GM12878 (cell line): Measurements from ENCODE around the gene CDKN2B.
A peak's percentile ranks its signal among the peaks of the same experiment; 100 is the strongest.

Experiments
- CTCF ChIP-seq, 3 experiments: IDR thresholded peaks in 2 of 3; conservative IDR thresholded peaks in 1 of 3; 2 replicates each; pipeline ENCODE4 v1.5.1; 2011; ENCODE audit warnings: low read depth in 3 of 3, low read length in 3 of 3, mild to moderate bottlenecking in 3 of 3, control low read depth in 2 of 3, moderate library complexity in 2 of 3, inconsistent platforms in 1 of 3, mixed read lengths in 1 of 3; ENCODE audit not compliant: control insufficient read depth in 2 of 3, insufficient read depth in 1 of 3; ENCODE audit errors: extremely low read depth in 1 of 3
- MLLT1 ChIP-seq: fragments of 450-650 bp; IDR thresholded peaks from 2 replicates; pipeline ENCODE4 v1.6.1; 2016; ENCODE audit warnings: mild to moderate bottlenecking
- NKRF ChIP-seq: fragments of 450-650 bp; conservative IDR thresholded peaks from 2 replicates; pipeline ENCODE4 v1.6.1; 2017; ENCODE audit warnings: mild to moderate bottlenecking, moderate library complexity
- PKNOX1 ChIP-seq: fragments of 450-650 bp; IDR thresholded peaks from 2 replicates; pipeline ENCODE4 v1.6.1; 2016; ENCODE audit warnings: mild to moderate bottlenecking

- TF ChIP-seq CTCF (IDR thresholded peaks at IDR 0.05 in 2 of 3, conservative IDR thresholded peaks at IDR 0.05 in 1 of 3; ENCODE audit: control insufficient read depth in 2 of 3, extremely low read depth in 1 of 3, insufficient read depth in 1 of 3, low read depth in 3 of 3, low read length in 3 of 3) (peak; percentile 87 to 88 (median 87)), PKNOX1 (no peak; the same call in 1 of the 2 replicates), MLLT1 (0 out of 2 replicates have a peak, but pooled peaks have one; percentile 14), NKRF (peak; percentile 41)
Measured at GRCh38 chr9:22008717-22009505, at the start of gene CDKN2B.
